HG03565 (cell line): Measurements from ENCODE around the gene MED7.
"Not testable (repeated sequence)": the region's sequence is repeated elsewhere in the genome, so short reads cannot be mapped to it uniquely, and the experiment has no call there.

ENCODE experiments used
- ATAC-seq: cut with Tn5 transposase; IDR thresholded peaks from one replicate; pipeline ENCODE4 v1.9.1; 2021; ENCODE audit warnings: mild to moderate bottlenecking, moderate library complexity; ENCODE audit not compliant: unreplicated experiment

The MED7 gene, protein sequence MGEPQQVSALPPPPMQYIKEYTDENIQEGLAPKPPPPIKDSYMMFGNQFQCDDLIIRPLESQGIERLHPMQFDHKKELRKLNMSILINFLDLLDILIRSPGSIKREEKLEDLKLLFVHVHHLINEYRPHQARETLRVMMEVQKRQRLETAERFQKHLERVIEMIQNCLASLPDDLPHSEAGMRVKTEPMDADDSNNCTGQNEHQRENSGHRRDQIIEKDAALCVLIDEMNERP

DNA sequence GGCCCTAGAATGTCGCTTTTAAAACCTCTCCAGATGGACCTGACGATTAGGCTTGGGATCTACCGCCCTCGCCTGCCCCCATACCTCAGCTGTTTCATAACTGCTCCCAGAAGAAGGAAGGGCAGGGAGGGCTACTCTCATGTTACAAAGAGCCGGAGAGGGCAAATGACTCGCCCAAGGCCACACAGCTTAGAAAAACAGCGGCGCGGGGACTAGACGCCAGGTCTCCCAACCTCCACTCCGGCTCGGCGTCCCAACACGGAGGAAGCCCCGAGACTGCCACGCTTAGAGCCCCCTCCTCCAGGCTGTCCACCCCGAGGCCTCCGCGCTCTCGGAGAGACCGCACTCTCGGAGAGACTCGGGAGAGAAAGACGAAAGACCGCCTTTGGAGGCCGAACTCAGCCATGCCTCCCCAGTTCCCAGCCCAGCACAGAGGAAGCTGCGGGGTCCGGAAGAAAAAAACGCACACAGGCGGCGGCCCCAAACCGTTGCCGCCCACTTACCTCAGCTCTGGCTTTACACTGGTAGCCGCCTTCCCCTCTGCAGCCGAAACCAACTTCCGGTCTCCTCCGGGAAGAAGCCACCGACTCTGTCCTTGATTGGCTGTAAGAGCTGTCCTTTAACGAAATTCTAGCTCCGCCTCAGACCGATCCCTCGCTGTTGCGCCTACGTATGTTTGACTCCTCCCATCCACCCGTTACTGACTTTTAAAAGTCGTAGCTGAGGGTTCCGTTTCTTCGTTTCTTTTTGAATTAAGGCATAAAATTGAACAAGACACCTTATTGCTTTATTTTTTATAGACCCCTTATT lies at the start of gene MED7:
Gene MED7, minus strand, starts transcription at position 549 of the 810 bp plus-strand sequence. CDS start 3,434 bp downstream, outside the sequence.
- ATAC-seq: peak; percentile 99

DNA sequence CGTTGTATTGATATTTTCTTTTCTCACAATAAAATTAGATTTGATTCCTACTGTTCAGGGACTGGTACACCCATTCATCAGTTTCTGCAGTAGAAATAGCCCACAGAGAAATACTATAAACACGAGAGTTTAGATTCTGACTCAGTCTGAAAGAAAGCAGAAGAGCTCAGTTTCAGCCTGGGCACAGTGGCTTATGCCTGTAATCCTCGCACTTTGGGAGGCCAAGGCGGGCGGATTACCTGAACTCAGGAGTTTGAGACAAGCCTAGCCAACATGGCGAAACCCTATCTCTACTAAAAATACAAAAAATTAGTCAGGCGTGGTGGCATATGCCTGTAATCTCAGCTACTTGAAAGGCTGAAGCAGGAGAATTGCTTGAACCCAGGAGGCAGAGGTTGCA lies 46.6 kb upstream of the MED7 start:
- peak; percentile 81 for ATAC-seq

DNA sequence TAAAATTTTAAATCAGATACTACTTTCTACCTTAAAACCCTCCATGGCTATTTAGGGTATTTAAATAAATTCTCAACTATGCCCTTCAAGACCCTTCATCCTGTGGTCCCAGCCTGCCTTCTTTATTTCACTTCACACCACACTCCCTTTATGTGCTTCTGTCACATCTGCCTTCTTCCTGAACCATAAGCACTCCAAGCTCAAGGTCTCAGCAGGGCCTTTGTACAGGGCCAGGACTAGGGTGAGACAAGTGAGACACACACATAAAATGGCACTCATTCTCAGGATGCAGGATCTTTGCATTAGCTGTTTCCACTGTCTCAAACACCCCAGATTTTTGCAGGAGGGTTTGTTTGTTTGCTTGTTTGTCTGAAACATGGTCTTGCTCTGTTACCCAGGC lies 45.6 kb upstream of the MED7 start:
- no peak for ATAC-seq

DNA sequence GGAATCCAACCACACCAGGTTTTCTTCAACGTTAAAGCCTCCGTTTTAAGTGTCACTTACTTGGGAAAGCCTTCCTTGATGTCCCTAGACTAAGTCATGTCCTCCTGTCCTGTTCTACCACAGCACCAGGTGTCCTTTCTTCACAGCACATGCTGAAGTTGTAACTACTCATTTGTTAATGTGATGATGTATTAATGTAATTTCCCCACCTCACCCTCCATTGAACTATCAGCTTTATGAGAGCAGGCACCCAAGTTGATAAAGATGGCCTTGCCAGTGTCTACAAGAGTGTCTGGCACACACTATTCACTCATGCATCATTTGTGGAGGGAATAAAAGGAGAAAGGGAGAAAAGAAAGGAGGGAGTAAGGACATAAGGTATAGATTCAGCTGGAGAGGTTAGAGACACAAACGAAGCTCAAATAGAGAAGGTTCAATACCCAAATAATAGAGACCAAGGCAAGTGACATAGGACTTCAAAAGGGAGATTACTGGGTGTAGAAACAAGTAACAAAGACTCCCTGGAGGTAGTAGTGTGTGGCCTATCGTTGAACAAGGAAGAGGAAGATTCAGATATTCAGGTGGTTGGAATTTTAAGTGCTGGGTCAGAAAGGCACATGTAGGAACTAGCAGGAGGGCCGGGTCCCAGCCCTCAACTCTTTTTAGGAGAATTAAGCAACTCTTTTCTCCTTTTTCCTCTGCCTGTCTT lies 44.5 kb upstream of the MED7 start:
- no peak for ATAC-seq

DNA sequence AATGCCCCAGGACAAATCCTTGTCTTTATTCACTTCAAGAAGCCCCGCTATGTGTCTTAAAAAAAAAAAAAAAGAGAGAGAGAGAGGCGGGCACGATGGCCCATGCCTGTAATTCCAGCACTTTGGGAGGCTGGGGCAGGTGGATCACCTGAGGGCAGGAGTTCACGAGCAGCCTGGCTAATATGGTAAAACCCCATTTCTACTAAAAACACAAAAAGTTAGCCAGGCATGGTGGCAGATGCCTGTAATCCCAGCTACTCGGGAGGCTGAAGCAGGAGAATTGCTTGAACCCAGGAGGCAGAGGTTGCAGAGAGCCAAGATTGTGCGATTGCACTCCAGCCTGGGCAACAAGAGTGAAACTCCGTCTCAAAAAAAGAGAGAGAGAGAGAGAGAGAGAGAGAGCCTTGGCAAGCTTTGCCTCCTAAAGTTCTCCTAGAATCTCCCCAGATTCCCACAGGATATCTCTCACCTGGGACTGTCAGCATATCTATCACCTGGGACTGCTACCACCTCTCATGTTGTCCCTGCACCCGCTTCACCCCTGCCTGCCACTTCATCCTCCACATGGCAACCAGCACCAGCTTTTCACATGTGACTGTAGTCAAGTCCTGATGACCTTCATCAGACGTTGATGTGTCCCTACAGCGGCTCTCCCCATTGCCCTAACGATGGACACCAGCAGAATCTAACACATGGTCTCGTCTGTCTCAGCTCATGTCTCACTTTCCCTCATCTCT lies 43.8 kb upstream of the MED7 start:
- no peak for ATAC-seq

DNA sequence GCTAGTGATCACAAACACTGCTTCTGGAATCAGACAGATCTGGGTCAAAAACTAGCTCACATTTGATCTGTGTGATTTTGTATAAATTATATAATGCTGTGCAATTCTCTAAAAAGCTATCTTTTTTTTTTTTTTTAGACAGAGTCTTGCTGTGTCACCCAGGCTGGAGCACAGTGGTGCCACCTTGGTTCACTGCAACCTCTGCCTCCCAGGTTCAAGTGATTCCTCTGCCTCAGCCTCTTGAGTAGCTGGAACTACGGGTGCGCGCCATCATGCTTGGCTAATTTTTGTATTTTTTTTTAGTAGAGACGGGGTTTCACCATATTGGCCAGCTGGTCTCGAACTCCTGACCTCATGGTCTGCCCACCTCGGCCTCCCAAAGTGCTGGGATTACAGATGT lies 42.5 kb upstream of the MED7 start:
- ATAC-seq: not testable (repeated sequence)

DNA sequence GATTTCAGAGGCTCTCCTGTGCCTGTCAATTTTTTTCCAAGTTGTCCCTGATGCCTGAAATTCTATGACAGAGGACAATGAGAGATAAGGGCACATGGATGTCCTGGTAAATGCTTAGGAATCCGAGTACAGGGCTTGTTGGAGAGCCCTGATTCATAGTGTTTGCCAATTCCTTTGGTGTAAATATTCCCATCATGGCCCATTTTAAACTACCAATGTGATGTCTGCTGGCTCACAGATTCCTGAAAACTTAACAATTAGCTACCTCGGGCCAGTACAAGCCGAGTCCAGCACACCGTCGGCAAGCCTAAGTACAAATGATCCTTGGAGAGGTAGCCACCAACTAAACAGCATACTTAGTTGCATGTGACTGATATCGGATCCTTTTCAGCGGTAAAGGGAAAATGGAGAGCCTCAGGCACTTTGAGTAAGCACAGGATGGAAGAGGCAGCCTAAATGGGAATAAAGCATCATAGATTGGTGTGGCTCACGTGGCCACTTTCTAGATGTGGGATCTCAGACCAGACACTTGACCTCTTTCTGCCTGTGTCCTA lies 41.5 kb upstream of the MED7 start:
- no peak for ATAC-seq

DNA sequence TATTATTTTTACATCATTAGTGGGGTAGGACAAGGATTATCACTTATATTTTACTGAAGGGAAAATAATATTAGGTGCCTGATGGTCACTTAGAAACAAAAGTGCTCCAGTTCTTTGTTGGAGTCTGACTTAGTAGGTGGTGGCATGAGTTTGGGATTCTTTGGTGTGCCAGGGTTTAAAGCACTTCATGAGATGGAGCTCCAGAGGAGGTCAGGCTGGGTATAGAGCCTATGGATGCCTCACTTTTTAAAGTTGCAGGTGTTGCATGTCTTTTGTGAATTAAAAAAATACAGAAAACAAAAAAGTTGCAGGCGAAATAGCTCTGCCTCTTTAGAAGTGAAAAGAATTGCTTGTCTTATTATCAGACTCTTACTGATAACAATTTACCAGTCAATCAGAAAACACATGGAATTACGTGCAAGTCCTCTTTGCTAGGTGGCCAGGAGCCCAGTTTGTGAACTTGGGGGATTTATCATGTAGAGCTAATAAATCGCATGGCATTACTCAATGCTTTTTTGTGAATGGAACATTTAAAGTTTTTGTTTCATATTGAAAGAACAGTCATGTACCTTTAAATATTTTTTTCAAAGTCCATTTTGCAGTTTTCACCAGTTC lies 39.6 kb upstream of the MED7 start:
- no peak for ATAC-seq

DNA sequence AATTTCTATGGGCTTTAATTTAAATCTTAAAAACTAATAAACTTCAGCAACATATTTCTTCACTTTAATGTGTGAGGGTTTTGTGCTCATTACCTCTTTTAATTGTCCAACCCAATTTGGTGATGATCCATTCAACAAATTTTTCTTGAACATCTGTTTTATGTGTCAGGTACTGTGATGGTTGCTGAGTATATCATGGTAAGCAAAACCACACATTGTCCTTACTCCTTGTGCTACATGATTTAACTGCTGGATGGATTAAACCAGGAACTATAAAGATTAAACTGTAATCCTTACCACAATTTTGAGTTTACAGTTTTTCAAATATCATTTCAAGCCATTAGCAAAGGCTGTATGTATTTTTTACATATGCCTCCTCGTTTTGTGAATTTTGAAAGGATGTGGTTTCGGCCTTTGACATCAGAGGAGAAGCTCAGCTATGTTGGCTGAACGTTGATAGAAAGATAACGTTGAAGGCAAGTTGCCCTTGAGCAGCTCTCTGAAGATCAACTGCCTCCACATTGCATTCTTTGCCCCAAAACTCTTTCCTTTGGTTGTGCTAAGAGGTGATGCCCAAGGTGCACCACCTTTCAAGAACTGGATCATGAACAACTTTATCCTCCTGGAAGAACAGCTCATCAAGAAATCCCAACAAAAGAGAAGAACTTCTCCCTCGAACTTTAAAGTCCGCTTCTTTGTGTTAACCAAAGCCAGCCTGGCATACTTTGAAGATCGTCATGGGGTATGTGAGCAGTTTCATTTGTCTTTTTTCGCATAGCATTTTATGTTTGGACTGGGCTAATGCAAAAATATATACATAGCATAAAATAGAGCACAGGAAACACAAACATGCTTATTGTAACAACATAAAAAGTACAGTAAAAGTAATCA lies 38.0 kb upstream of the MED7 start, which contains the start of gene ITK:
Gene ITK, plus strand, starts transcription at position 467 of the 891 bp plus-strand sequence. Its CDS starts 138 bp downstream, at position 605.
- no peak for ATAC-seq

DNA sequence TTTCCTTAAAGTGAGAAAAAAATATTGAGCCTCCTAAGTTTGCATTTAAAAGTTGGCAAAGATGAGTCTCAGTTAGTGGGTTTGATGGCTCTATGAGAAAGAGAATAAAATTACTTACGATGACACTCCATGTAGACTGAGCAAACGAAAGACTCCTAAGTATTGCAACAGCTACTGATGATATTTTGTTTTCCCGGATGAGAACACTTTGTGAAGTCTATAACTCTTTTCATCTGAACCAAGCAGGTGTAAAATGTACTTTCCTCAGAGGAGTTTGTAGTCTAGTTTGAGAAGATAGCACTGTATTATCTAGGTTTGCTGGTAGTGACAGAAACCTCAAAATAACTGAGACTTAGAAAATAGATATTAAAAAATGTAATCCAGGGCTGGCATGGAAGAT lies 36.3 kb upstream of the MED7 start:
- no peak for ATAC-seq

DNA sequence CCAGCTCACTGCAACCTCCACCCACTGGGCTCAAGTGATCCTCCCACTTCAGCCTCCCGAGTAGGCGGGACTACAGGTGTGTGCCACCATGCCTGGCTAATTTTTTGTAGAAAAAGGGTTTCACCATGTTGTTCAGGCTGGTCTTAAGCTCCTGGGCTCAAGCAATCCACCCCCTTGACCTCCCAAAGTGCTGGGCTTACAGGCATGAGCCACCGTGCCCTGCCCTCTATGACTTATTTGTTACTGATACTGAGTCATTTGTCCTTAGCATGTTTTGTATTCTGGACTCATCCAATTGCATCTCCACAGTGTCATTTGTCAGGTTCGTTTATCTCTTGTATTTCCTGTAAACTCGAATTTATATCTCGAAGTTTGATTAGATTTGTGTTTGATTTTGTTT lies 35.3 kb upstream of the MED7 start:
- ATAC-seq: no peak

DNA sequence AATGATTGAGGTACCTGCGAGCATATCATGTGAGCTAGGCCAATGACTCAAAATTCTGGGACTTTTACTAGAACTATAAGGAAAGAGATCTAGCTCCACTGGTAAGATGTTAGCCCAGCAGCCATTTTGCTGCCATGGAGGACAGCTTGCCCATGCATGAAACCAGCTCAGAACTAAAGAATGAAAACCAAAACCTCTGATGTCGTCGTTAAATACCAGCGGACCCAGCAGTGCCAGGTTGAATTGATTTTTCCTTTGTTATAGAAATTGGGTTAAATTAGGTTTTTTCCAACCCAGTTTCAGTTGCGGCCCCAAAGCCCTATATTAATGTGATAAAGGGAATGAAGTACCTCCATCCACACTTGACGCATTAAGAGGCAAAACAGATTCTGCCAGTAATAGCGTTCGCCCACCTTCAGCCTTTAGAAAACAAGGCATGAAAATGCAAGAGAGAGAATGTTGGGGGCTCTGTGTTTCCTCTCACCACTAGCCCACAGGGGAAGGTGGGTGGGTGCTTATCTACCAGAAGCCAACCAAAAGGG lies 32.5 kb upstream of the MED7 start:
- no peak for ATAC-seq

DNA sequence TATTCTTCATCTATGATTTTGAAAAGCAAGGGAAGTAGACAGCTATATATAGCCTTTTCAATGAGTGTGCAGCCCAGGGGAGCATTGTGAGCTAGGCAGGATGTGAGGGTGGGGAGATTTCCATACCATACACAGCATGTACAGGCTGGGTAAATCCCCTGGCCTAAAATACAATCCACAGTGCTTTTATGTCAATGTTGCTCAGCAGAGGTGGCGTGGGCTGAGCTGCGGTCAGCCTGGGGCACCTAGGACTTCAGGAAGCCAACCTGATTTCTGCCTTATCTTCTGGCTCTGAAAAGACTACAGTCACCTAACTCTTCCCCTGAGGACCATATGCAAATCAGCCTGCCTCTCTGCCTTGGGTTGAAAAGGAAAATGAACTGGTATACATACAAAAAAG lies 29.7 kb upstream of the MED7 start:
- peak; percentile 99 for ATAC-seq

DNA sequence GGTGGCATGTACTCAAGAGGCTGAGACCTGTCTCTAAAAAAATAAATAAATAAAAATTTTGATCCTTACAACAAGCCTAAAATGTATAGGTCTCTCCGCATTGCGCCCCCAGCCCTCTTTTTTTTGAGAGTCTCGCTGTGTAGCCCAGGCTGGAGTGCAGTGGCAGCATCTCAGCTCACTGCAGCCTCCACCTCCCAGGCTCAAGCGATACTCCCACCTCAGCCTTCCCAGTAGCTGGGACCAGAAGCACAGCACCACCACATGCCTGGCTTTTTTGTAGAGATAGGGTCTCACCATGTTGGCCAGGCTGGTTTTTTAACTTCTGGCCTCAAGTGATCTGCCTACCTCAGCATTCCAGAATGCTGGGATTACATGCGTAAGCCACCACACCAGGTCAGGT lies 25.6 kb upstream of the MED7 start:
- ATAC-seq: no peak

DNA sequence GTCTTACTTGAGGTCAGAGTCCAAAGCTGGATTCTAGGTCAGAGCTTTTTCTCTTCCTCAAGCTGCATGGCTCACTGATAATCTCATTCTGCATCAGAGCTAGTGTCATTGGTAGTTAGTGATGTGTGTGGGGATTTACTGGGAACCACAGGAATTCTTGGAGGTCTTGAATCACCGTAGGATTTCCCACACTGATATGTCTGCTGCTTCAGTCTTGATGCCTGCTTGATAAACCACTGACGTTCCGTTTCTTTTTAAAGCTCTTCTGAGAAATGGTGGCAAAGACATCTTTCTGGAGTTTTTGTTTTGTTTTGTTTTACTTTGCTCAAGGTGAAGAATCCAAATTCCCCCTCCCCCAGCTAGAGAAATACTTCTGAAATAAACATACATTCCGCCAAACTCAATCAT lies 24.6 kb upstream of the MED7 start:
- no peak for ATAC-seq

DNA sequence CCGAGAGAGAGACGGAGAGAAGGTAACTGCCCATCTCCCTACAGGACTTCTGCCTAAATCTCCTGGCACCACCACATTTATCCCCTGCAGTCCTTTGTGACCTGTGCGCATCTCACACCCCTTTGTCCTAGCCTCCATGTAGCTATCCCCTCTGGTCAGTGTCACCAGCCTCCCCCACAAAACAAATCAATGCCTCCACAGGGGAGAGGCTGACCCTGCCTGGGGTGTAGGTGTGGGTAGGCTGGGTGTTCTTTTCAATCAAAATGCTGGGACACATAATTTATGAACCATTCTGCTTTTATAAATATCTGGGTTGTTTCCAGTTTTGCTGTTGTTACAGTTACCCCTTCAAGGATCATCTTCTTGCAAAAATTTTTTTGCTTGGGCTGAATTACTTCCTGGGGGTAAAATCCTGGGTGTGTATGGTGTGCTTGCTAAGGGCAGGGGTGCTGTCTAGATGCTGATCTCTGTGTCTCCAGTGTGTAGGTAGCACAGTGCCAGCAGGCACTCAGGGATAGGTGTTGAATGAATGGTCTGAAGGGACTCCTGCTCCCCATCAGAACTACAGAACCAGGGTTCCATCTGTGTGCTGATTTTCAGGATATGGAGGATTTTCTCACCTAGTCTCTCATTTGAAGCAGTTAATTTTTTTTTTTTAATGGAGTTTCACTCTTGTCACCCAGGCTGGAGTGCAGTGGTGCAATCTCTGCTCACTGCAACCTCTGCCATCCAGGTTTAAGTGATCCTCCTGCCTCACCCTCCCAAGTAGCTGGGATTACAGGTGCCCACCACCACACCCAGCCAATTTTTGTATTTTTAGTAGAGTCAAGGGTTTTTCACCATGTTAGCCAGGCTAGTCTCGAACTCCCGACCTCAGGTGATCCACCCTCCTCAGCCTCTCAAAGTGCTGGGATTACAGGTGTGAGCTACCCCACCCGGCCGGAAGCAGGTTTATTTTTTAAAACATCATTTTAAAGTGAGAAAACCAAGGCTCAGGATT lies 23.8 kb upstream of the MED7 start, which contains the start of gene GARIN3:
Gene GARIN3, minus strand, starts transcription at position 51 of the 1,000 bp plus-strand sequence. CDS start 96 bp downstream, outside the sequence.
- ATAC-seq: no peak

DNA sequence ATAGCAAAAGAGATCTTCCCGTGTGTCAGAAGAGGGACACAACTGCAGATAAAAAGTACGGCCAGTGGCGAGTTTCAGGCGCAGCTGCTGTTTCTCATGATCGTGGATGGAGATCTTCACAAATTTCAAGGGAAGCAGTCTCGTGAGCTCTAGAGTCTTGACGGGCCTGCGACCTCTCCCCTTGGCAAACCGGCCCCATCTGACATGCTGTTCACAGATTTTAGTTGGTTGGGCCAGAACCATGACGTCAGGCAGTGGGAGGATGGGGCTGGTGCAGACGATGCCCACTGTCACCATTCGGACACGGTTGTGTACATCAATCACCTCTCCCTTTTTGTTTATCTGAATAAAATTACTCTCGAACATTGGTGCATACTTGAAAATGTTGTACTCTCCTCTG lies 23.0 kb upstream of the MED7 start:
- ATAC-seq: no peak

DNA sequence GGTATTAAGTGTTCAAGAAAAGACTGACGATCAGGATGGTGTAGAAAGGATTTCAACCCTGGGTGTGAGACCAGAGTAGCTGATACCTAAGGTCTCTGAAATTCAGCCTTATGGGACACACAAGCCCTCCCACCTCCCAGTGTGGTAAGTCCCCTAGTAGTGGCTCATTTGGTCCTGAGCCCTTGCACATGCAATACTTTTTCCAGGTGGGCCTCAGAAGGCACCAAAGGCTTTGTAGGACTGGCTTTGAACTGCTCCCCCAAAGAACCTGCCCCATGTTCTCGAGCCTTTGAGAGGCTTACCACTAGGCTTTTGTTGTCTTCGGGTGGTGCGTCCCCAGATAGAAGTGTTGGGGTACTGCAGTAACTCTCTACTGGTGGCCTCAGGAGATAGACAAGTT lies 22.6 kb upstream of the MED7 start:
- ATAC-seq: no peak
